SH-SY5Y (cell line): ENCODE data around the gene FKBP5.

ENCODE experiments used
- GATA2 ChIP-seq: IDR thresholded peaks from 2 replicates; pipeline ENCODE4 v1.6.1; 2011; ENCODE audit warnings: mild to moderate bottlenecking, low read depth, low read length
- GATA3 ChIP-seq: IDR thresholded peaks from 2 replicates; pipeline ENCODE4 v1.6.1; 2011; ENCODE audit warnings: low read depth, mild to moderate bottlenecking, low read length, moderate library complexity

- TF ChIP-seq GATA2: no peak
- TF ChIP-seq GATA3: no peak
Observed at GRCh38 chr6:35629876-35630378, 58.8 kb downstream of the FKBP5 start.
